ENCODE data around the gene CCP110.
A peak's percentile ranks its signal among the peaks of the same experiment; 100 is the strongest.

CCP110 gene

DNA sequence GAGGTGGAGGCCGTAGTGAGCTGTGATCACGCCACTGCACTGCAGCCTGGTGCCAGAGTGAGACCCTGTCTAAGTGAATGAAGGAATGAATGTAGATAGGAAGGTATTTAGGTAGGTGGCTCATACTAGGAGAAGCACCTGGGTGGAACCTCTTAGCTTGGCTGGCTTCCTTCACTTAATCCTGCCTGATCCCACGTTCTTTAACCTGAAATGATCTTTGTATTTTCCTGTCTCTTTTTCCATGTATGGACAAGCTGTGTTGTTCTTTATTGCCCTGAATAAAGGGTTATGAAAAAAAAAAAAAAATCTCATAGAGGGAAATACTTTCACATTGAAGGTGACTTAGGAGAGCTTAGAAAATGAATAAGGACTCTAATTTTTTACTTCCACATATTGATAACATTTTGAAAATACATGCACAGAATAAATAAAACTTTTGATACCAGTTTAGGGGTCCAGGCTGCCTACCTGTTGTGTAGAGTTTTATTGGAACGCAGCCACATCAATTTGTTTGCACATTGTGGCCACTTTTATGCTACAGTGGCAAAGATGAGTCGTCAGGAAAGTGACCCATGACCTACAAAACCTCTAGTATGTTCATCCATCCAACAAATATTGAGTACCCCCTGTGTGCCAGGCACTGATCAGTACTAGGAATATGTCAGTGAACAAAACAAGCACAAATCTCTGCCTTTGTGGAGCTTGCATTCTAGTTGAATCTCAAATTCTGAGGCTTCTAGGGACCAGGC is 76.4 kb downstream of the CCP110 start:
- Histone ChIP-seq H2AFZ (ENCODE audit: low read depth, low read length) (no peak overlapping the region), H3K9me3 (ENCODE audit: insufficient read depth, low read length) (no peaks in the 10 kb centered on the region), H3K36me3 (replicated peaks; ENCODE audit: low read depth, low read length) (peaks cover 17% of the 10 kb centered on the region), H3K79me2 (ENCODE audit: low read length) (no peaks in the 10 kb centered on the region), H4K20me1 (ENCODE audit: insufficient read depth, low read length) (no peaks in the 10 kb centered on the region), H3K4me1 (ENCODE audit: low read length) (no peaks in the 10 kb centered on the region), H3K4me2 (ENCODE audit: low read length) (no peak overlapping the region), H3K4me3 (ENCODE audit: low read length) (no peak overlapping the region), H3K27ac (ENCODE audit: low read length) (no peak overlapping the region), H3K9ac (ENCODE audit: low read length) (no peak overlapping the region), H3K27me3 (ENCODE audit: low read depth, low read length) (no peaks in the 10 kb centered on the region)
- TF ChIP-seq, protein P1, sequence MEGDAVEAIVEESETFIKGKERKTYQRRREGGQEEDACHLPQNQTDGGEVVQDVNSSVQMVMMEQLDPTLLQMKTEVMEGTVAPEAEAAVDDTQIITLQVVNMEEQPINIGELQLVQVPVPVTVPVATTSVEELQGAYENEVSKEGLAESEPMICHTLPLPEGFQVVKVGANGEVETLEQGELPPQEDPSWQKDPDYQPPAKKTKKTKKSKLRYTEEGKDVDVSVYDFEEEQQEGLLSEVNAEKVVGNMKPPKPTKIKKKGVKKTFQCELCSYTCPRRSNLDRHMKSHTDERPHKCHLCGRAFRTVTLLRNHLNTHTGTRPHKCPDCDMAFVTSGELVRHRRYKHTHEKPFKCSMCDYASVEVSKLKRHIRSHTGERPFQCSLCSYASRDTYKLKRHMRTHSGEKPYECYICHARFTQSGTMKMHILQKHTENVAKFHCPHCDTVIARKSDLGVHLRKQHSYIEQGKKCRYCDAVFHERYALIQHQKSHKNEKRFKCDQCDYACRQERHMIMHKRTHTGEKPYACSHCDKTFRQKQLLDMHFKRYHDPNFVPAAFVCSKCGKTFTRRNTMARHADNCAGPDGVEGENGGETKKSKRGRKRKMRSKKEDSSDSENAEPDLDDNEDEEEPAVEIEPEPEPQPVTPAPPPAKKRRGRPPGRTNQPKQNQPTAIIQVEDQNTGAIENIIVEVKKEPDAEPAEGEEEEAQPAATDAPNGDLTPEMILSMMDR (IDR thresholded peaks at IDR 0.05; ENCODE audit: low read depth, low read length) = no peak
- no peak for TF ChIP-seq EZH2phosphoT487 (IDR thresholded peaks at IDR 0.05; ENCODE audit: low read depth)

DNA sequence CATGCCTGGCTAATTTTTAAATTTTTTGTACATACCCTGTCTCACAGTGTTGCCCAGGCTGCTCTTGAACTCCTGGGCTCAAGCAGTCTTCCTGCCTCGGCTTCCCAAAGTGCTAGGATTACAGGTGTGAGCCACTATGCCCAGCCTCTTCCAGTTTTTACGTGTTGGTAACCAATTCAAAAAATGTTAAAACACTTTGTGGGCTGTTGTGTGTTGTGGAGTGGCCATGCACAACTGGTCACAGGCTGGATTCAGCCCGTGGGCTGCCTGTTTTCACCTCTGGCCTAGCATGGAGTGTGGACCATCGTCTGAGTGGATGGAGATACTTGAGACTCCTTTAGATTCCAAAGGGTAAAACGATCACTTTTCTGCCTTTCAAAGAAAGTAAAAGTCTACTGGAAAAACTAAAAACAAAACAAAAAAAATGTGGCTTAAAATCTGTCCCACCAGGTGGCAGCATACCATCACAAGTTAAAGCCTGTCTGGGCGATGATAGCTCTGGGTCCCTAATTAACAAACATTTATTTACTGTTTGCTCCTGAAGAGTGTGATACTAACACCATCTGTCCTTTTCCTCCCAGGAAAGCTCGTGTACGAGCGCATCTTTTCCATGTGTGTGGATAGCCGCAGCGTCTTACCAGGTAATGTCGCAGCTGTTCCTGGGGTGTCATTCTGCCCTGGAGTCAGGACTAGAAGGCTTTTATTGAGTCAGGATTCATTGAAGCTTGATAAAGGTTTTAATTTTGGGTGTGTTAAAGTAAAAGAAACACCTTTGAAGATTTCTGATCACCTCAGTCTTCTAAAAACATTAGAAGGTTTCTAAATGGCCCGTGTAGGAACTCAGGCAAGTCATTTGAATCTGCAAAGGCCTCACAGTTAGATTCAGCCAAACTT is 77.6 kb downstream of the CCP110 start:
- 0 out of 2 replicates have a peak, but pooled peaks cover 2% of the 10 kb centered on the region for H3K4me1 ChIP-seq (ENCODE audit: low read length)
- TF ChIP-seq, protein P1 (IDR thresholded peaks at IDR 0.05; ENCODE audit: low read depth, low read length) = peak; percentile 86
- no peak for TF ChIP-seq EZH2phosphoT487 (IDR thresholded peaks at IDR 0.05; ENCODE audit: low read depth)
- no peak overlapping the region for H2AFZ ChIP-seq (ENCODE audit: low read depth, low read length)
- H3K9me3 ChIP-seq (ENCODE audit: insufficient read depth, low read length) = no peaks in the 10 kb centered on the region
- peaks cover 28% of the 10 kb centered on the region for H3K36me3 ChIP-seq (replicated peaks; ENCODE audit: low read depth, low read length)
- H3K27me3 ChIP-seq (ENCODE audit: low read depth, low read length) = no peaks in the 10 kb centered on the region
- H3K79me2 ChIP-seq (ENCODE audit: low read length) = no peaks in the 10 kb centered on the region
- H3K4me2 ChIP-seq (ENCODE audit: low read length) = no peak overlapping the region
- no peak overlapping the region for H3K4me3 ChIP-seq (ENCODE audit: low read length)
- H3K9ac ChIP-seq (ENCODE audit: low read length) = no peak overlapping the region
- H3K27ac ChIP-seq (ENCODE audit: low read length) = no peak overlapping the region
- no peaks in the 10 kb centered on the region for H4K20me1 ChIP-seq (ENCODE audit: insufficient read depth, low read length)
